HG03060 (cell line): ENCODE results near the gene ARL5C.

Experiments used
- ATAC-seq: cut with Tn5 transposase; IDR thresholded peaks from one replicate; pipeline ENCODE4 v1.9.1; 2021; ENCODE audit warnings: low read depth, moderate number of reproducible peaks; ENCODE audit not compliant: unreplicated experiment

ARL5C gene

GRCh38 chr17:39165841-39166349 lies at the start of gene ARL5C:
TSS of gene ARL5C (minus strand) at chr17:39166161. CDS start at chr17:39165760, 401 bp downstream.
- ATAC-seq = no peak

GRCh38 chr17:39213852-39214251 lies 47.9 kb upstream of the ARL5C start:
- ATAC-seq = no peak

DNA sequence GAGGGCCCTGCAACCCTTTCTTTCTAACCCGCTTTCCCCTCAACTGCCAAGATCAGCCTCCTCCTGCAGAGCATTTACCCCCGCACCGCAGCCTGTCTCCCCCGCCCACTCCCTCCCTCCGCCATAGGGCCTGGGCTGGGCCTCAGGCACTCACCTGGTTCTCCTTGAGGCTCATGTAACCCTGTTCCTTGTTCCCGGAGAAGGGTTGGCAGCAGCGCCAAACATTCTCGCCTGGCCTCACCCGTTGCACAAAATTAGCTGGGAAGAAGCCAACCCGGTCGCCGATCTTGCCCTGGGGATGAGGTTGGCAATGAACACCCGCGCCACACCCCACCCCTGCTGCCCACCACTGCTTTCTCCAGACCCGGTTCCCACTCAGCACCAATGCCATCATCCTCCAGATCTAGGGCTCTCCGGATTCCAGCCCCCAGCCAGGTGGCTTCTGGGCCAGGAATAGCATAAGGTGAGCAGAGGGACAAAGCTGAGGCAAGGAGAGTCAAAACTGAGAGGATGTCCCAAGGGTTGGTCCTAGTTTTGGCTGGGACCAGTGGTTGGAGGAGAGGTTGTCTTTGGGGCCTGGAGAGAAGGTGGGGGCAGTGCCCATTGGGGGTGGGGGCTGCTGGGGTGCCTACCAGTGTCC lies 47.0 kb upstream of the ARL5C start:
- no peak for ATAC-seq

DNA sequence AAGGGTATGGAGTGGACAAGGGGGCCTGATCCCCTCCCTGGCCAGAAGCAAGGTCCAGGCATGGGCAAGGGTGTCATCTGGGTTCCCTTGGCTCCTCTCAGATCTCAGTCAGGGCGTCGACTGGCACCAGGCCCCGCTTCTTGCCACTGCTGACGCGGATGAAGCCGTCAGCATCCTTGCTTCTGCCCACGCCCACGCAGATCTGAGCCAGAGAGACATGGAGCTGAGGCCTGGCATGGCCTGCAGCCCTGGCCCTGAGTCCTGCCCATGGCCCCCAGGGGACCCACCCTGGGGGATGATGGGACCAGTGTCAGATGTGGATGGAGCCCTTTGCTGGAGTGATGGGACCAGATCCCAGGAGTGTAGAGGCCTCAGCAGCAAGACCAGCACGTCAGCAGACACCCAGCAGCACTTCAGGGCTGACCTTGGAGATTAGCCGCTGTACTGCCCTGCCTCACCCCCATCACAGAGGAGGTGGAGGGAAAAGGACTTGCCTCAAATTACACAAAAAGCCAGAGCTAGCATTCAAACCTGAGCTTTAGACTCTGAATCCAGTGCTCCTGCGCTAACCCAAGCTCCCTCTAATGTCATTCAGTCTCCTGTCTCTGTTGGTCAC lies 46.3 kb upstream of the ARL5C start:
- ATAC-seq = no peak

- ATAC-seq = no peak
Observed at GRCh38 chr17:39210093-39210434, 44.1 kb upstream of the ARL5C start.

DNA sequence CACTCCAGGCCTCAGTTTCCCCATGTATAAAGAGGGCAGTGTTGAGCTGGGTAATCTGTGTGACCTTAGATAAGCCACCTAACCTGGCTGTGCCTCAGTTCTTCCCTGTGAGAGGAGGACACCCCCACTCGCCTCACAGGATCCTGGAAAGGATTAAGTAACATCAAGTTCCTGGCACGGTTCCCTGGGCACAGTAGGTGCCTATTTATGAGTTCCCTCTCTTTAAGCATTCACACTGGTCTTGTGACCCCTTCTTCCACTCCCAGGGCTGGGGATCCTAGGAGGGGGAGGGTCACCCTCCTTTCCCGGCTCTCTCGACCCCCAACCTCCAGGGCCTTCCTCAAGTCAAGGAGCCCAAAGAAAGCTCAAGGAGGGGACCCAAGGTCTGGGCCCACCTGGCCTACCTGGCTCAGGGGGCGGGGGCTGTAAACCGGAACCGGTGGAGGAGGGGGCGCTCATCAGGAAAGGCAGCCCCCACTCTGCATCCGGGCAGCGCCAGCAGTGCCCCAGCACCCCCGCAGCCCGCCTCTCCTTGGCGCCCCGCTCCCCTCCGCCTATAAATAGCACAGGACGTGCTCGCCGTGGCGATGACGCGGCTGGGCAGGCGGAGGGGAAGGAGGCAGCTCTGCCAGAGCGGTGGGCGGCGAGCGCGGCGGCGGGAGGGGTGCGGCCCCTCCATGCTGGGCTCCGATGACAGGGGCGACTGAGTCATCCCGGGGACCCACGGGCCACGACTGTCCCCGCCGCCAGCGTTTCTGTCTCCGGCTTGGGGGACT lies 43.5 kb upstream of the ARL5C start:
- ATAC-seq = no peak

DNA sequence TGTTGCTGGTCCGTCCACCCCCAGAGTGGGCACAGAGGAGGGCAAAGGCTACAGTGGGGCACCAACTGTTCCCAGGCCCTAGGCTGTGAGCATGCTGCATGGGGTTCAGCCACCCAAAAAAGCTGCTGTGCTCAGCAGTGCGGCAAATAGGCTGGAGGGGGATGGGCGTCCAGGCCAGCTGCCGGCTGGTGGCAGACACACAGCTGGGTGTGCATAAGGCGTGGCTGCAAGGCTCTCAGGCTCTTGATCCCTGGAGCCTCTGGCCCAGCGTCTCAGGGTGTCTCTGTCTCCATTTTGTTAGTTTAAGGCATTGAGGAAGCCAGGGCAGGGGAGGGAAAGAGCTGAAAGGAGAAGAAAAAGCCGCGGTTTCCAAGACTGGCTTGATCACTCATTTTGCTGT lies 42.9 kb upstream of the ARL5C start:
- no peak for ATAC-seq

GRCh38 chr17:39208136-39208535 lies 42.2 kb upstream of the ARL5C start:
- ATAC-seq = no peak

GRCh38 chr17:39205112-39205526 lies 39.2 kb upstream of the ARL5C start:
- no peak for ATAC-seq

DNA sequence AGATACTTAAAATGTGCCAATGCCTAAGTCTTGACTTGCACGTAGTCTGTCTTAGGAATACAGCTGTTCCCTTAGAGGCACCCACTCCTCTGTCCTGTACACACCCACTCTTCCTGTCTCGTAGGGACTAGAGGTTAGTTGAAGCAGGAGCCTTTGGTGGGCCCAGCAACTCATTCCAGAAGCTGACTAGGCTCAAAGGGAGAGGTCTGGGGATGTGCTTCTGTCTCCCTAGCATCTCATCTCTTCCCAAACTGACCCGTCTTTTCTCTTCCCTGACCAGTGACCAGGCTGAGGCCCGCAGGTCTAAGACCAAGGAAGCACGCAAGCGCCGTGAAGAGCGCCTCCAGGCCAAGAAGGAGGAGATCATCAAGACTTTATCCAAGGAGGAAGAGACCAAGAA lies 38.3 kb upstream of the ARL5C start:
- ATAC-seq = no peak

DNA sequence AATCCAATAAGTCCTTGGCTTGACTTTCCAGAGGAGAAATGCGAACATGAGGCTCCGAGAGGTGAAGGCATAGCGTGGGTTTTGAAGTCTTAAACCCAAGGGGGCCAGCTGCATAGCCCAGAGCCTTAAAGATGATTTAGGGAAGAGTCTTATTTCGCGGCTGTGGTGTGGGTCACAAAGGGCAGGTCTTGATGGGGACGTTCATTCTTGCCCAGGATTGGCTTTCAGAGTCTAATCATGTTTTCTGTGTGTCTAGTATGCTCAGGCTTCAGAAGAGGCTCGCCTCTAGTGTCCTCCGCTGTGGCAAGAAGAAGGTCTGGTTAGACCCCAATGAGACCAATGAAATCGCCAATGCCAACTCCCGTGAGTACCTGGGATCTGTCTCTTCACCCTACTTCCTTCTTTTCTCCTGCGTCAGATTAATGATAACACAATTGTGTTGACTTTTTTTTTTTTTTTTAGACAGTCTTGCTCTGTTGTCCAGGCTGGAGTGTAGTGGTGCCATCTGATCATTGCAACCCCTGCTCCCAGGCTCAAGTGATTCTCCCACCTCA lies 35.1 kb upstream of the ARL5C start:
- no peak for ATAC-seq

GRCh38 chr17:39200070-39200879 lies 34.3 kb upstream of the ARL5C start, which contains the start of gene RPL19:
TSS of gene RPL19 (plus strand) at chr17:39200283. CDS start at chr17:39200345, 62 bp downstream.
- peak; percentile 70 for ATAC-seq

DNA sequence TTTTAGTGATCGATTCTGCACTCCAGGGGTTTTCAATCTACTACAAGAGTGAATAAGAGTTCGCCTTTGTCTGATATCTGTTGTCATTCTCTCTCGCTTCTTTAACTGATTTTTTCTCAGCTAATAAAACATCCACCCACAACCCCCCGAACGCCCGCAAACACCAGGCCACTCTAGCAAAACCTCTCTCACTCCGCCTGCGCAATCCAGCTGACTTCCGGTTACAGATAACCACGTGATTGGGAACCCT lies 33.8 kb upstream of the ARL5C start:
- ATAC-seq = no peak

DNA sequence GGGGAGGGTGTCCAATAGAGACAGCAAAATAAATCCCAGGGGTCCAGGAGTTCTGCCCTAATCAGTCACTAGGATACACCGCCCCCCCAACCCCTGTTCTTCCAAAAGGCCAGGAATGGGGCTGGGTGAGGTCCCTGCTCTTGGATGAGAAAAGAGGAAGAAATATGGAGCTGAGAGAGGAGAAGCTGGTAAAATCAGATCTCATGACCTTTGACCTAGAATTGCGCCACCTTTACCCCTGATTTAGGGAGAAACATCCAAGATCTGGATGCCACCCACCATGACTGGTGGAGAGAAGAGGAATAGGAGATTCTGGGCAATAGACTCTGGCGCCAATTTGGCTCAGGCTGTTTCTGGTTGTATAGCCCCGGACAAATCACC lies 32.2 kb upstream of the ARL5C start:
- no peak for ATAC-seq

GRCh38 chr17:39197380-39198185 lies 31.6 kb upstream of the ARL5C start, which contains the start of gene CACNB1:
TSS of gene CACNB1 (minus strand) at chr17:39197669. CDS start at chr17:39197495, 174 bp downstream.
- no peak for ATAC-seq

DNA sequence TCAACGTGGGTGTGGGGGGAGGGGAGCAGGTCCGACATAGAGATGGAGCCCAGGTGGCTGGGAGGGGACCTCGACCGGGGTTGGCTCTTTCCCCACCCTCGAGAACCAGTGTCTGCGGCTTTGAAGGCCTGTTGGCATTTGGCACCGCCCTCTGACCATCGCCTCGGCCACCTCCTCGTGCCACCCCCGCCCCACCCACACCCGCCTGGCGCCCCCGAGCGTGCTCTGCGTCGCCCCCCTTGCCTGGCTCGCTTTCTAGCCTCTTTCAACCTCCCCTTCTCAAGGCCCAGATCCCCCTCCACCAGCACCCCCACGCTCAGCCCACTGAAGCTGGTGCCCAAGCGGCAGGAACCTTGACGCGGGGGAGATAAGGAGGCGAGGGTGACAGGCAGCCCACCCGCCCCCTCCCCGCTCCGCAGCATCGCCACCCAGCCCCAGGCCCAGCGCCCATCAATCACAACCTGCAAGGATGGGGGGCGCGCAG lies 30.9 kb upstream of the ARL5C start:
- ATAC-seq = no peak

DNA sequence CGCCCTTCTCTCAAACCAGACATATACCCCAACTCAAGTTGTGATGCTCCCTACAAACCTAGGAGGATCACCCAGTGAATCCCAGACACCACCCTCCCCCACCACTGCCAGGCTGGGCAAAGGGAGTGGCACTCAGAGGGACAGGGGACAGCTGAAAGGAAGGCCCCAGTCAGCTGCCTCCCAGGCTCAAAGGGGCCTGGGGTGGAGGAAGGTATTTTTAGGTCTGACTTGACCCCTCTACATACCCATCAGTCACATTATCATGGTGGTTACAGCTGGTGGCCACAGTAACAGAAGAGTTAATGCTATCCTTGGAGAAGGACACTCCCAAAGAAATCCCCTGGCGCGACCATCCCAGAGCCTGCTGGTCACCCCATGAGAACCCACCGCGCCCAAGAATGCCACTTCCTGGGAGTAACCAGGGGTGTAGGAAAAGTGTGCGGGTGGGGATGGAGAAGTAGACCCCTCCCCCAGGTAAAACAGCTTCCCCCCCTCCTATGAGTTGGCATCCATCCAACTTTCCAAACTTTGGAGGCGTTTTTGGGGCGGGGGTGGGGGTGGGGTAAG lies 30.4 kb upstream of the ARL5C start:
- no peak for ATAC-seq

DNA sequence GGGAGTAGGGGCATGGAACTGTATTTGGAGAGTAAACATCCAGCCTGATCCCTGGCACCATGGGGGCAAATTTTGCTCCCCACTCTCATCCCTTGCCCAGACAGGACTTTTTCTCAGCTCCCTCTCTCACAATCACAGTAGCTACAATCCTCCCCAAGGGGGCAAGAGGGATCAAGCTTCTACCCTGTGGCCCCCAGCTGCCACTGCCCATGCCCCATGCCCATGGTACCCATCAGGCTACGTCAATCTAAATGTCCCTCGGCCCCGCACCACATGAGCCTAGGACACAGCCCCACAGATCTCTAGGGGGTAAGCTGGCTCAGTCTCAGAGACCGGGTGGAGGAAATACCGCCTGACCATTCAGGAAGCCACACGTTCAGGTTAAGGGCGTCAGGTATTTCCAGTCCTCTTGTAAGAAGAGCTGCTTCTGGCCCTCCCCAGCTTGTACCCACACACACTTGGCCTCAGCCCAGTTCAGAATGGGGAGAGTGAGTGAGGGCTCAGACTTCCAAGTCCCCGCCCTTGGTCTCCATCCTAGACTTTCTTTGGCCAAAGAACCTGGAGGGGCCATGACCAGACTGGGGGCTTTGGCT lies 29.7 kb upstream of the ARL5C start:
- no peak for ATAC-seq

GRCh38 chr17:39194985-39195524 lies 29.1 kb upstream of the ARL5C start:
- ATAC-seq = no peak
